OCI-LY7 (cell line): ENCODE results near the gene GSK3A. TPM values are rescaled to one million over a fixed set of nuclear protein-coding genes. Genes with fewer than 3 reads are reported as not detected.
A peak's percentile ranks its signal among the peaks of the same experiment; 100 is the strongest.

ENCODE experiments used
- BruUV-seq: library from RNA; stranded (reverse); fragments of 400-500 nt; replicated peaks from 2 replicates; lab custom pipeline; 2021; lab: Mats Ljungman, UMichigan
- CTCF ChIA-PET: fragments of 300-600 bp; sonication (Branson Sonifier 250); formaldehyde crosslinking; loops from one replicate; lab custom pipeline; 2022; ENCODE audit warnings: antibody characterized with exemption; ENCODE audit not compliant: unreplicated experiment; lab: Charles Lee
- POLR2A ChIA-PET: fragments of 300-600 bp; sonication (Branson Sonifier 250); formaldehyde crosslinking; loops from one replicate; lab custom pipeline; 2022; ENCODE audit warnings: antibody characterized with exemption; lab: Charles Lee
- DNase-seq: peaks from one replicate; pipeline ENCODE4 v3.0.0-alpha.2; 2015; ENCODE audit warnings: low spot score
- H2AFZ ChIP-seq: fragments of 200-600 bp; sonication (generic), shearing (Covaris generic); 2 replicates; pipeline ENCODE4 v1.6.1; 2014; ENCODE audit warnings: mild to moderate bottlenecking, antibody characterized with exemption, low read length, moderate library complexity
- H3K27ac ChIP-seq: fragments of 200-600 bp; sonication (generic); 2 replicates; pipeline ENCODE4 v1.5.1; 2014; ENCODE audit warnings: mixed run types, low read depth, mild to moderate bottlenecking, moderate library complexity, low read length, inconsistent platforms; ENCODE audit not compliant: poor library complexity, severe bottlenecking
- H3K36me3 ChIP-seq: fragments of 200-600 bp; sonication (generic); 2 replicates; pipeline ENCODE4 v1.6.1; 2014; ENCODE audit warnings: mild to moderate bottlenecking, antibody characterized with exemption, low read length, moderate library complexity, mixed read lengths; ENCODE audit not compliant: insufficient read depth
- H3K4me1 ChIP-seq: fragments of 200-600 bp; sonication (generic); 2 replicates; pipeline ENCODE4 v1.5.1; 2014; ENCODE audit warnings: mild to moderate bottlenecking, low read length; ENCODE audit not compliant: insufficient read depth, poor library complexity, severe bottlenecking
- H3K4me2 ChIP-seq: fragments of 200-600 bp; sonication (generic); 2 replicates; pipeline ENCODE4 v1.6.1; 2014; ENCODE audit warnings: mild to moderate bottlenecking, low read length
- H3K4me3 ChIP-seq: fragments of 200-600 bp; sonication (generic); 2 replicates; pipeline ENCODE4 v1.5.1; 2014; ENCODE audit warnings: mild to moderate bottlenecking, low read depth, low read length; ENCODE audit not compliant: poor library complexity, severe bottlenecking
- H3K79me2 ChIP-seq: fragments of 200-600 bp; sonication (generic); 2 replicates; pipeline ENCODE4 v1.6.1; 2016; ENCODE audit warnings: low read depth, mild to moderate bottlenecking, low read length, moderate library complexity, mixed read lengths; ENCODE audit not compliant: insufficient read depth
- H3K9me2 ChIP-seq: fragments of 200-600 bp; sonication (generic); 2 replicates; pipeline ENCODE4 v1.6.1; 2016; ENCODE audit warnings: mild to moderate bottlenecking, low read length, mixed read lengths; ENCODE audit not compliant: insufficient read depth
- H3K9me3 ChIP-seq: fragments of 200-600 bp; sonication (generic); 2 replicates; pipeline ENCODE4 v1.6.1; 2014; ENCODE audit warnings: mild to moderate bottlenecking, mixed run types, low read length, mixed read lengths
- H4K20me1 ChIP-seq: fragments of 200-600 bp; sonication (generic); 2 replicates; pipeline ENCODE4 v1.6.1; 2014; ENCODE audit warnings: mild to moderate bottlenecking, antibody characterized with exemption, low read length, moderate library complexity, mixed read lengths; ENCODE audit not compliant: insufficient read depth
- EZH2phosphoT487 ChIP-seq: fragments of 200-600 bp; sonication (generic); IDR thresholded peaks from 2 replicates; pipeline ENCODE4 v1.6.1; 2018; ENCODE audit warnings: low read depth, borderline replicate concordance, mild to moderate bottlenecking, mixed run types, antibody characterized with exemption, low read length, moderate library complexity, mixed read lengths
- intact Hi-C: fragments of 100-400 bp; cut with micrococcal nuclease; formaldehyde crosslinking; loops from one replicate; pipeline ENCODE4 v1.10.0; 2022; ENCODE audit not compliant: unreplicated experiment
- total RNA-seq, 2 experiments: library from RNA; depleted of rRNA in 1 of 2; stranded (reverse); fragments of >200 nt in 1 of 2; shearing (Covaris generic) in 1 of 2; gene quantifications; 2 replicates each; pipeline ENCODE4 v1.2.3, GENCODE V29; 2014 to 2022
- TF ChIP-seq, protein P1 (sequence below): fragments of 200-600 bp; sonication (generic); conservative IDR thresholded peaks from 2 replicates; pipeline ENCODE4 v1.5.1; 2014; ENCODE audit warnings: mild to moderate bottlenecking, antibody characterized with exemption, low read length, moderate library complexity, mixed read lengths

The GSK3A gene
- total RNA-seq, 2 experiments from 2014 or later = 20.9 to 29.2 TPM

DNA sequence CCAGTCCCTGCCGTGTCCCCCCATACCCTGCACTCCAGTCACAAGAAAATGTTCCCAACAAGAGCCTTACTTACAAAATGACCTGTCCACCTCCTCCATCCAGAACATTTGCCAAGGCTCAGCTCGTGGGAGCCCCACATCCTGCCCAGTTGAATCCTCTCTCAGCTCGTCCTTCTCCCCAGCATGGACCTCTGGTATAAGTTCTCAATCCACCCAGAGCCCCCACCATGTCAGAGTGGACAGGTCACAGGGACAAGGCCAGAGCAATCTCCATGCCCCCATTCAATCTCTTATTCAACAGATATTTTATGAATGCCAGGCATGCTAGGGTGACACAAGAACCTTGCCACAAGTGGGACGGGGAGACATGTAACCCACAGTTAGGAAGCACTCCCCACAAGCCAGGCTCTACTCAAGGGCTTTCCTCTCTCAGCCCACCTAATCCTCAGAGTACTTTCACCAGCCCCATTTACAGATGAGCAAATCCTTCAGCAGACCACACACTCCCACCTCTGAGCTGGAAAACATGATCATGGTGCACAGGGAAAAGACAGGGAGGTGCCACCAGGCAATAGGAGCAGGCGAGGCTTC, 40.0 kb downstream of the GSK3A start:
- Histone ChIP-seq H4K20me1 (peaks cover 4% of the 10 kb centered on the region; the same call in 1 of the 2 replicates), H3K4me3 (no peak overlapping the region), H3K36me3 (peaks cover 93% of the 10 kb centered on the region), H3K9me2 (no peaks in the 10 kb centered on the region), H3K4me1 (peaks cover 60% of the 10 kb centered on the region), H3K4me2 (peak overlapping the region; percentile 25; the same call in 1 of the 2 replicates), H3K27ac (peak overlapping the region; percentile 76), H3K79me2 (peaks cover 6% of the 10 kb centered on the region; the same call in 1 of the 2 replicates), H2AFZ (no peak overlapping the region), H3K9me3 (no peaks in the 10 kb centered on the region)
- no peak for DNase-seq
- intact Hi-C loops = no loop called here
- TF ChIP-seq EZH2phosphoT487 = no peak
- TF ChIP-seq, protein P1, sequence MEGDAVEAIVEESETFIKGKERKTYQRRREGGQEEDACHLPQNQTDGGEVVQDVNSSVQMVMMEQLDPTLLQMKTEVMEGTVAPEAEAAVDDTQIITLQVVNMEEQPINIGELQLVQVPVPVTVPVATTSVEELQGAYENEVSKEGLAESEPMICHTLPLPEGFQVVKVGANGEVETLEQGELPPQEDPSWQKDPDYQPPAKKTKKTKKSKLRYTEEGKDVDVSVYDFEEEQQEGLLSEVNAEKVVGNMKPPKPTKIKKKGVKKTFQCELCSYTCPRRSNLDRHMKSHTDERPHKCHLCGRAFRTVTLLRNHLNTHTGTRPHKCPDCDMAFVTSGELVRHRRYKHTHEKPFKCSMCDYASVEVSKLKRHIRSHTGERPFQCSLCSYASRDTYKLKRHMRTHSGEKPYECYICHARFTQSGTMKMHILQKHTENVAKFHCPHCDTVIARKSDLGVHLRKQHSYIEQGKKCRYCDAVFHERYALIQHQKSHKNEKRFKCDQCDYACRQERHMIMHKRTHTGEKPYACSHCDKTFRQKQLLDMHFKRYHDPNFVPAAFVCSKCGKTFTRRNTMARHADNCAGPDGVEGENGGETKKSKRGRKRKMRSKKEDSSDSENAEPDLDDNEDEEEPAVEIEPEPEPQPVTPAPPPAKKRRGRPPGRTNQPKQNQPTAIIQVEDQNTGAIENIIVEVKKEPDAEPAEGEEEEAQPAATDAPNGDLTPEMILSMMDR = no peak
- POLR2A ChIA-PET = interaction anchor here (0.5 kb wide), 1 partner anchor 26 kb away, joined by 3 read pairs; no protein-coding TSS in a partner anchor
- CTCF ChIA-PET = no interaction called here
- no TSS peak for BruUV-seq

DNA sequence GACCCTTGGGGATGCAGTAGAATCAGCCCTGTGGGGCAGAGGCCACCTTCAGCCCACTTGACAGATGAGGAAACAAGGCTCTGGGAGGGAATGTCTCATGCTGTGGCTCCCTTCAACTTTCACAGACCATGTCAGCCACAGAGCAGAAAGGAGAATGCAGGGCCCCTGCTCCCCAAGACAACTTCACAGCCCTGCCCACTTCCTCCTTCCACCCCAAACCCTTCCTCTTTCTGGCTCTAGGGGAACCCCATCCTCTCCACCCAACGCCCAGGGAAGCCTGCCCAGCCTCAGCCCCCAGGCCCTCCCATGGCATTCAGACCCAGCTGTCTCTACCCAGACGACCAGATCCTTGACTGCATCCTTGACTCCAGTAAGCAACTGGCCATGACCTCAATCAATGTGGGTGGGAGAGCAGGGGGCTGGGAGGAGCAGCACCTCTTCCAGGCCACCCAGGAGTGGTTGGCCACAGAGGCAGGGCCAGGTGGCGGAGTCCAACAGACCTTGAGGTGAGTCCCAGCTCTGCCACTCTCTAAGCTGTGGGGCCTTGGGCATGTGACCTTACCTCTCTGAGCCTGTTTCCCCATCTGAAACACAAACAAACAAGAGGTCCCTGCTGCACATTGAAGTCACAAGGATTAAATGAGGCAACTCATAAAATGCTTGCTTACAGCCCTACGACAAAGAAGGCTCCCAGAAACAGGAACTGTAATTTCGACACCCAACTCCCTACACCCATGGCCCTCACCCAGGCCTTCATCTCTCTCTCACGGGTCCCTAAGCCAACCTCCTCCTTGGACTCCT, 40.7 kb downstream of the GSK3A start:
- H2AFZ ChIP-seq = no peak overlapping the region
- ChIA-PET POLR2A (interaction anchor here (0.5 kb wide), 1 partner anchor 25 kb away, joined by 3 read pairs; no protein-coding TSS in a partner anchor), CTCF (no interaction called here)
- H3K36me3 ChIP-seq = peaks cover 94% of the 10 kb centered on the region
- no peak for TF ChIP-seq EZH2phosphoT487
- TF ChIP-seq, protein P1 = no peak
- no peaks in the 10 kb centered on the region for H3K9me2 ChIP-seq
- peak overlapping the region; percentile 76 for H3K27ac ChIP-seq
- peak; percentile 24 for DNase-seq
- H3K79me2 ChIP-seq = peaks cover 6% of the 10 kb centered on the region; the same call in 1 of the 2 replicates
- peak overlapping the region; percentile 25 for H3K4me2 ChIP-seq
- H4K20me1 ChIP-seq = peaks cover 4% of the 10 kb centered on the region; the same call in 1 of the 2 replicates
- intact Hi-C loops = no loop called here
- H3K9me3 ChIP-seq = no peaks in the 10 kb centered on the region
- H3K4me1 ChIP-seq = peaks cover 66% of the 10 kb centered on the region
- BruUV-seq = no TSS peak
- no peak overlapping the region for H3K4me3 ChIP-seq
